Pons (tissue), 1 donor: ENCODE results near the gene NRP2.

Experiments
- DNase-seq: peaks from one replicate; pipeline ENCODE4 v3.0.0-alpha.2; 2016; ENCODE audit warnings: low spot score

Gene NRP2

DNA sequence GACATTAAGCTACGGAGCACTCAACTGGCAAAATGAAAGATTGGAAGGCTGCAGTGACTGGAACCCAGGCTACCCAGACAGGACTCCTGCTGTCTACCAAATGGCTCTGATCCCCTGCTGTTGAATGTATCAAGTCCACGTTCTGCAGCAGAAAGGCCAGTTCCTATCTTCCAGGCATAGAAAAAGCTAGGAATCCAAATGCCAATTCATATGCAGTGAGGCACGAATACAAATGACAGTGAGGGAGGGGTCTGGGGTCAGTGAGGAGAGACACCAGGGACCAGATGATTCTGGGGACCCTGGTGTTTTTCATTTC is 5.3 kb downstream of the NRP2 start:
- DNase-seq: no peak

DNA sequence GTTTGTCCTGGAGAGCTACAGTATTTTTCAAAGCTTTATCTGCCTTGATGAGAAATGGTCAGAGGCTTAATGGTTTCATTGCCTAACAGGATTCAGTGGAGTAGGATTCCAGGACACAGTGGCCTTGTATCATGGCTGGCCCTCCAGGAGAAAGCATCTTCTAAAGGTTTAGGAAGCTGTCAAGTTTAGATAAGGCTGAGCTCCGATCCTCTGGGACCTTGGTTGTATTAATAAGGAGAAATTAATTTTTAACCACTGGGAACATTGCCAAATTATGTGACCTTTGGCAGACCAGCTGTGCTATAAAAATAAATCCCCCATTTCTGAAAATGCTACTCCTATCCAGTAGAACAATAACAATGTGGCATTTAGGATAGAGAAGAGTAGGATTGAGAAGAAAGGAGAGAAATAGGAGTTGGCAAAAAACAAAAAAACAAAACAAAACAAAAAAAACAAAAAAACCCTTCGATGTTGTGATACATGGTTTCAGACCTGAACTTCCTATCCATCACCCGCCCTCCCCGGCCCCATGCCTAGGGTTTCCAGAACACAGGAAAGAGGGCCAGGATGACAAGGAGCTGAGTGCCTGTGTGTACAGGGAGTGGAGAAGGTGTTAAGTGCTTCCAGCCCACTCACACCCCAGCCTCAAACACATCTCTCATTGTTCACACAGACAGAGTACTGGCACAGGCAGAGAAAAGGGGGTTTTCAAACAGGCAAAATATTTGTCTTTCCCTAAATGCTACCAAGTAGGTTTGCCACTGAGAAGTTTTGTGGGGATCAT is 6.3 kb downstream of the NRP2 start:
- DNase-seq: no peak

DNA sequence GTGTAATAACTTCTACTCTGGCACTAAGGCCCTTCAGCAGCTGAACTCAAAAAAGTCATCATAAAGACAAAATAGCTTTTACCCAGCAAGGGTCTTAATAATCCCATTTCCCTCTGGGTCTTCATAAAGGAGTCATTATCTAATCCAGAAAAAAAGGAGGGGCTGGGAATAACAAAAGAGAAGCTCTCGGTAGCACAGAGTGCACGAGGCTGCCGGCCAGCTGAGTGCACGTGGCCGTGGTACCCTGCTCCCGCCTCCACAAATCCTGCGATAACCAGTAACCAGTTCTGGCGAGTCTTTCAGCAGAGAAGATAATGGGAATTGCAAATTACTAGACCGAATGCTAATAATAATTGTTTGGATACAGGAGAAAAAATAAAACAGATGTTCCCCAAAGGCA is 7.5 kb downstream of the NRP2 start:
- no peak for DNase-seq

DNA sequence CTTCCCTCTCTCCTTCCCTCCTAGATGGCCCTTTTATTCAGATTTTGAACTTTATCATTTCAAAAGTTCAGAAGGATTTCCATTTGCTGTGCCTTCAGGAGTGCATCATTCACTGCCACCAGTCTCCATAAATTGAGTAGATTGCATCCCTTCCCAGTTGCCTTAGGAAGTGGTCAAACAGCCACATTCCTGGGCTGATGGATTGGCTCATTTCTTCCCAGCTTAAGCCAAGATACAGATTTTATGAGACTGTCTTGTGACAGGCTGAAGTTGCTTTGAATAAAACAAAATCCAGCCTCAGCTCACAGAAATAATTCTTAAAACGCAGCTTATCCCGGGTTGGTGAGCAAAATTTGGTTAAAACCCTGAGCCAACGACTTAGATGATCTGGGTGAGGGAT is 9.8 kb downstream of the NRP2 start:
- DNase-seq: no peak

DNA sequence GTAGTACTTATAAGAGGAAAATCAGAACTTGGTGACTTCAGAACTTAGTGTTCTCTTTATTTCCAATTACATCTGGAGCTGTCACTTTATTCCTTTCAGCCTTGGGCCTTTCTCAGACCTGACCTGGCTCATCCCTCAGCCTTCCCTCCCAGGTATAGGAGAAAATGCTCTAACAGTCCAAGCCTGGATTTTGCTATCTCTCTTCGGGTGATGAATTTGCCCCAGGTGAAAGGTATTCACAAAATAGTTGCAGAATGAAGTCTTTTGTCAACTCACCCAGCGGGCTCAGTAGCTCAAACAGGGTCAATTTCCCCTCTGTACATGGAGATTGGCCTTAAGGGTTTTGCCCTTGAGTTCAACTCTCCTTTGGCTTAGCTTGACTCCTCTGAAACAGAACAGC is 12.0 kb downstream of the NRP2 start:
- DNase-seq: no peak

DNA sequence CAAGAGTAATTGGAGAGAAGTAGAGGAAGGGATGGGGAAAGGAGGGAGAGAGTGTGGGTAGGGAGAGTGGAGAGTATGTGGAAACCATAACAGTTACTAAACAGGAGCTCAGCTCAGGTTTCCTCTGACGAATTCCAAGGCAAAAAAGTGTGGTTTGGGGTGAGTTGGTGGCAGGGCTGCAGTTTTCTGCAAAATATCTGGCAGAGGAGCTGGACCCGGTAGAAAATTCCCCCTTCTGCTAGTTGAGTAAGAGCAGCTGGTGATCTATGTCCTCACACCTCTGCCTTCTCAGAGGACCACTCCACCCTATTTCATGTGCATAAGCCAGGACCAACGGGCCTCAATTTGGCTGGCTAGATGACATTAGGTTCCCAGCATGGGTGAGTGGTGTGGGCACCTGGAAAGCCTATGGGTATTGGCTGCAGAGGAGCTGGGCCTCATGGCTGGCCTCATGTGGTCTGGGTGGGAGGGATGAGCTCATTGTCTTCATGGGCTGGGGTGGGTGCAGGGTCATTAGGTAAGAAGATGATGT is 13.2 kb downstream of the NRP2 start:
- DNase-seq: no peak

DNA sequence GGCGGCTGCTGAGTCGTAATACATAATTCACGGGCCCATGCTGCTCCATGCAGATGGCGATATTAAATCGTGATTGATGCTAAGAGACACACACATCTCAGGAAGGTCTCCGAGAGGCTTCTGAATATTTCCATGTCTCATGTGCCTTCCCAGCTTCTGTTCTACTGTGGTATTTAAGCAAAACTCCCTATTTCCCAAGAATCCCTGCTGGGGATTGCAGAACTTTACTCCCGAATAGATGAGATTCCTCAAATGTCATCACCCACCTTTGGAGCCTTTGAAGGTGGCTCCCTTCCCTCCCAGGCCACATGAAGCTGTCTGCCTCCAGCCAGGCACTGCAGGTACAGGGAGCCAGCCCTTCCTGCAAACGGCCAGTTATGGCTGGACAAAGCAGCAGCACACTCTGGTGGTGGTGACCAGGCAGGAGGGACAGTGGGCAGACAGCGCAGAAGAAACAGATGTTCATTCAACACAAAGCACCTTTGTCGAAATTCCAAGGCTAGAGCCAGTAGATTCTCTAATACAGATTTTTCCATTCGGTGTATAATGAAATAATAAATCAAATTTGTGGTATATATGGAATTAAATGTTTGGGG is 14.1 kb downstream of the NRP2 start:
- DNase-seq: peak; percentile 76

DNA sequence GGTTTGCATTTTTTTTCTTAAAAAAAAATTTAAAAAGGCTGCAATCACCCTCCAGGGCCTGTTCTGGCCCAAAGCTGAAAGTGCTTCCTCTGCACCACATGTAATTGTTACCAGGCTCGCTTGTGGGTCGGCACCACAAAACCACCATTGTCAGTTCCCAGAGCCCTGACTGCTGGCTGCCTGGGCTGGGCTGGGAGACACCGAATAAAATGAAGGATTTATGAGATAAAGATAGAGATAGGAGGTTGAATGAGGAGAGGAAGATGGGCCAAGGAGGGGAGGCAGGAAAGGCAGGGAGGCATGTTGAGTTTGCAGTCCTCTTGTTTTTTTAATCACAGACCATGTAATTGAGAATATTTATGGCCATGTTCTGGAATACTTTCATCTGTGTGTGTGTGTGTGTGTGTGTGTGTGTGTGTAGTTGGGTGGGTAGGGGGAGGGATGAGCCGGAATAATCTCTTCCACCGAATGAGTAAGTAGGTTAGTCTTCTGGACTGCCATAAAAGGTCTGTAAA is 14.7 kb downstream of the NRP2 start:
- DNase-seq: no peak

DNA sequence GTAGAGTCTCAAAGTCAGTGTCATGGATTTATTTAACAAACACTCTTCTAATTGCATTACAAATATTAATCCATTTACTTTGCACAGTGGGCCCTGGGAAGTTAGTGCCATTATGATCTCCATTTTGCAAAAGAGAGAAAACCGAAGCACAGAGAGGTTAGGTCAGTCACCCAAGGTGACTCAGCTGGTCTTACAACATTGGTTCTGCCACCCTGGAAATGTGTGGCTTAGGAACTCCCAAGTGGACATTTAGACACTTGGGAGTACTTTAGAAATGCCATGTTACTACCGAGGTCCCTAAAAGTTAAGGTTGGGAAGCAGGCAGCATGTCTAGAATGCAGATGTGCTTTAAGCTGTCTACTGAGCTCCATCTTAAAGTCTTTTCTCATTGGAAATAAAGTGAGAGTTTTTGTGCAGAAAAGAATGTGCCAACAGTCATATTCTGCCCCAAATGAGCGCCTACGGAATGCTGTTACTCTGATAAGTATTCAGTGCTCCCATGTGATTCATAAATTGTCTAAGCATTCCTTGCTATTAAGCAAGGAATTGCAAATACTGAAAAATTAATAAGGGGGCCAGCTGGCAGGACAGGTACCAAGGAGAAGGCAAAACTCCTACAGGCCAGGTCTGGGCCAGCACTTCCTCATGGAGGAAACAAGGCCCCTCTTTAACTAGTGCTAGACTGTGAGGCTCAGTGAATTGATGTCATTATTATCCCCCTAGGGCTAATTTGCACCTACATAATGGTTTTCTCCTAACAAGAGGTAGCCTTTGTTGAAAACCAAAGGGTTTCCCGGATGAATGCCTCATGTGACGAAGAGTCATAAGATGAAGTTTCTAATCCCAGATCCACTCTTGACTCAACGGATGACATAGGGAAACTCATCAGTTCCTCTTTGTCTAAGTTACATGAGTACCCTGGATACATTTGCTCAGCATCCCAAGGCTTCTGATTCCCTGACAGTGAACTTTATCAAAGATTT is 16.3 kb downstream of the NRP2 start:
- DNase-seq: peak; percentile 71

DNA sequence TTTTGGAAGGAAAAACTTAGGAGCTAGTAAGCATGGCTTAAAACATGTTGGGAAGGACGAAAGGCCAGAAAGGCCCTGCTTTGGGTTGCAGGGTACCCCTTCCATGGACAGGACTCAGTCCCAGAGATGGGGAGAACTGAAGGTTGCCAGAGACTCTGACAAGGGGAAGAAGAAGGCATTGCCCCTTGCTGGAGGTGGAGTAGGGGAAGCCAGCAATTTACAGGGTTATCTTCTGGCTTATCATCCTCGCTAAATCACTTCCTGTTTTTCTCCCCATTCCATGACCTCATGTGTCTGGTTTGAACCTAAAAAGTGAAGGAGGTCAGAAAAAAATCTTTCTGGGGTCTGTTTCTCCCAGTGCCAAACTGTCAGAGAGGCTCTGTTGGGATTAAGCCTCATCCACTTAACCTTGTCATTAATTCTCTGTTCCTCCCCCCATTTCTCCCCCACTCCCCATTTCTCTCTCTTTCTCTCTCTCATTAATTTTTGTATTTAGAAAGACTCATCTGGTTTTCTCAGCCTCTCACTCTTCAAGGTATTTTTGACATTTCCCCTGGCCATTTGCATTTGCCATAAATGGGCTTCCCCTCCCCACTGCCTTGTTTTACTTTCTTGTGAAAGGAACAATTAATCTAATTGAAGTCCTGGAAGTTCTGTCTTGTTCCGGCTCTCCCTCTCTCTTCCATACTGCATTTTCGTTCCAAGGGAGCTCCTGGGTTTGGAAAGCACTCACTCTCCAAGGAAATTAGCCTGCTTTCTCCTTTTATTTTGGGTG is 17.4 kb downstream of the NRP2 start:
- no peak for DNase-seq

DNA sequence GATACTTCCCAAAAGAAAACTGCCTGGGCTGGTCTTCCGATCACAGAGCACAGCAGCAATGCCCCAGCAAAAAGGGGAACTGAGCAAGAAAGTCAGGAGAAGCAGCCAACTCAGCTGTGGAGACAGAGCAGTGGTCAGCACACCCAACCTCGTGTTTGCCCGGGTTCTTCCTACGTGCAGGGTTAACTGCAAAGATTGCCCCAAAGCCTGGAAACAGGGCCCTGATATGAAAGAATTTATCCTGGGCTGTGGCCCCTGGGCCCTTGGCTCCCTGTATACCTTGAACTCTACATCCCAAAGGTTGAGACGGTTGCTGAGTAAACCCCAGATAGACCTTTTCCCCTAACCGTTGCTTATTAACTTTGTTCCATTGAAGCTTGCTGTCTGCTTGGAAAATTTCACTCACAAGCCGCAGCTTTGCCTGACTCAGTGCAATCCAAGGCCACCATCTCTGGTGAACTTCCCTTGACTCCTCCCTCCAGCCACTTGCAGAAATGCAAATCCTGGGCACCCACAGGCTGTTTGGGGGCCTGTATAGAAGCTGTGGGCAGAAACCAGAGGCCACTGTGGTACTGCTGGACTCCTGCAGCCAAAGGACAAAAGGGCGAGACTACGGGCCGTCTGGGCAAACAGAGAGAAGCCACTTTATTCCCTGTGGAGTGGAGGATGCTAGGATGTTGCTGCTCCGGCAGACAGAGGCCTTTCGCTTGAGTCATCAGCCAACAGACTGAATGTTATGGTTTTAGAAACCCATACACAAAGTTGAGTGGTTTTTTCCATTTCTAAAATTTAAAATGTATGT is 18.2 kb downstream of the NRP2 start:
- DNase-seq: peak; percentile 69

DNA sequence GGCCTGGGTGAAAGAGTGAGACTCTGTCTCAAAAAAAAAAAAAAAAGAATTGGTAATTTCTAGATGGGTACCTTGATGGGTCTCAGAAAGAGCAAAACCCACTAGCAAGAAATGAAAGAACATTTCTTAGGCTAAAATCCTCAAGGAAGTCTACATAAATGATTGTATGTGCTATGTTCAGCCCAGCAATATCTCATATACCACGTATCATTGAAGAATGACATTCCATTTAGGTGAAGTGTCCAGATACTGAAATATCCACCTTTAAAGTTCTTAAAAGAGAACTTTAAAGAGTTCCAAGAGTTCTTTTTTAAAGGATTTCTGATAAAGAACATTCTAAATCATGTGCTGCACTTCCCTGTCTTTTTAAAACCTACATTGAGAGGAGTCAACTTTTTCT is 19.2 kb downstream of the NRP2 start:
- DNase-seq: no peak

DNA sequence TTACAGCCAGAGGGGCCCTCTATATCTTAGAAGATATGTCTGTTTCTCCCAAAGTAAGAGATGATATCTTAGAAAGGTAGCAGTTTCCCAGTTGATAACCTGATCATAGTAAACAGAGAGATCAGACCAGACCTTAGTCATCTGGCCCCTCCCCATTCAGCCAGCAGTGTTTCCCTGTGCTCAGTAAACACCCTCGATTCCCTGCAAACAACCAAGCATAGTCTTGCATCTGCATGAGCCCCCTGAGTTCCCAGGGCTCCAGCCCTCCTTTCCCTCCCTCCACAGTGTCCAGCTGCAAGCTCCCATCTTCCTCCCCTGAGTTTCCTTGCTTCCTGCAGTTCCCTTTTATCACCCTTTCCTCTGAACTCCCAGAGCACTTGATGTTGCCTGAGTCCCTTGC is 20.3 kb downstream of the NRP2 start:
- DNase-seq: no peak

DNA sequence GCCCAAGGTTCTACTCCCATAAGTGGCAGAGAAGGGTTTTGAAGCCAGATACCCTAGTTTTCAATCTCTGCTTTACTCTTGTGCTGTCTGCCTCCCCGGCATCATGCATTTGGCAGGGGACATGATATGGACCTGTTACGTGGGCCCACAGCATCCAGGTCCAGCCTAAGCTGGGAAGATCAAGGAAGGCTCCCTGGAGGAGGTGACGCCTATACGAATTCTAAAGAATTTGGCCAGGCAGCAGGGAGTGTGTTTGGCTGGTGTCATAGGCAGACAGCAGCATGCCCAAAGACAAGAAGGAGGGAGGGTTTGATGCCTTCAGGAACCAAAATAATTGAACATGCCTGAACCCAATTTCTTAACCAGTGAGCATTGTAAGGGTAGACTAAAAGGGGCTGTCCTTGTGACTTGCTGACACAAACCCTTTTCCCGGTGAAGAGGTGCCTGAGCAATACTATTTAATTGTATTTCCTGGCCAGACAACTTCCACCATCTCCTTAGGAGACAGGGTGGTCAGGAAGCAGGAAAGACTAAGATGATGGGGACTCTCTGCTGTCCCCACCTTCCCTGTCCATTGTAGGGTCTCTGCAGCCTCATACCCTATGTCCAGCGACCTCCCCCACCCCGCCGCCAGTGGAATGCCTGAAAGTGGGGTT is 21.3 kb downstream of the NRP2 start:
- no peak for DNase-seq

DNA sequence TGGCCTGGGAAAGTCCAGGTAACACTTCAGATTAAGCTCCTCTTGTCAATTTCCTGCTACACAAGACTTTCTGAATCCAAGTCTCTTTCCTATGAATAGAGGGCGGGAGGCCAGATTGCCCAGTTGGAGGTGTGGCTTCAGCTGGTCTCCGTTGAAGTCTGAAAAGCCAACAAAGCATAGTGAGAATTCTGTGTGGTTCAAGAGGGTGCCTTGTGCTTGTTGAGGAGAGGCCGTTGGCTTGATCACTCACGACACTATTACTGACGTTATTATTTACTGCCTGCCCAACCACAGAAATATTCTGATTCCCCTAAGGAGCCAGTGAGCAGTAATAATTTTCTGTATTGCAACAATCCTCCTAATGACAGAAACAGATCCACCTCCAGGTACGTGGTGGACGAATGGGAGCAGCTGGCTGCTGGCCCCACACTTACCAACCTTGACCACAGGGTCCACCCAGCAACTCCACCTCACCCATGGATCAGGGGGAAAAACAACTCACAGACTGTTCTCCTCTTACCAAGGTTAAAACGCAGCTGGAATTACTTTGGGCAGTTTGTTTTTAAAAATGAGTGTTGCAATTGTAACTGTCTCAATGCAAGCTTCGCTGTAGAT is 21.9 kb downstream of the NRP2 start:
- peak; percentile 64 for DNase-seq

DNA sequence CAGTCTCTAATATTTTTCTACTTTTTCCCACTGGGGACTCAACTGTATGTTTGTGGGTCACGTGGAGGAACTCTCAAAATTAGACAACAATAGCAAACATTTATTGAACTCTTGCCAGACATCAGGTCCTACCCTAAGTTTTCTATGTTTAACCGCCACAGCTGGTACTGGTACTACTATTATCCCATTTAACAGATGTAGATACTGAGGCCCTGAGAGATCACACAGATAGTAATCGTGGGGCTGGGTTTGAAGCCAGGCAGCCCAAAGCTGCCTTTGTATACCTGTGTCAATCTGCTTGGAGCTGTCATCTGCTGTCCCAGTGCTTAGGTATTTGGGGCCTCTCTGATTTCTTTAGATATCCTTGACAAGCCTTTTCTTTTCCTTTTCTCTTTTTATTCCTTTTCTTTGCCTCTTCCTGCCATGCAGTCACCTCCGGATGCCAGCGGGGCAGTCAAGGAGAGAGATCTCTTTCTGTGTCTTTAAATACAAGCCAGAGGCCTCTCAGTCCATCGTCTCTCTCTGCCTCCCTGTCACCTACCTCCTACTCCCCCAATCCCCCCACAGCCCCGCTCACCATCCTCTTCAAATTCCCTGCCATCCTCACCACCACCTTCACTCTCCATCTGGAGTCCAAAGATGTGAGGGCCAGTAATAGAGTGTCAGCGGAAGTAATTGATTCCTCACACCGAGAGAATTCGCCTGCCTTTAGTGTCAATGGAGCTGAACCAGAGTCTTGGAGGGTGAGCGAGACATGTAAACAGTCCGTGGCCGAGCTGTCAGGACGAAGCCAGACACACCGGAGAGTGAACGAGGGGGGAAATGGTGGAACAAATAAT is 23.4 kb downstream of the NRP2 start:
- no peak for DNase-seq

DNA sequence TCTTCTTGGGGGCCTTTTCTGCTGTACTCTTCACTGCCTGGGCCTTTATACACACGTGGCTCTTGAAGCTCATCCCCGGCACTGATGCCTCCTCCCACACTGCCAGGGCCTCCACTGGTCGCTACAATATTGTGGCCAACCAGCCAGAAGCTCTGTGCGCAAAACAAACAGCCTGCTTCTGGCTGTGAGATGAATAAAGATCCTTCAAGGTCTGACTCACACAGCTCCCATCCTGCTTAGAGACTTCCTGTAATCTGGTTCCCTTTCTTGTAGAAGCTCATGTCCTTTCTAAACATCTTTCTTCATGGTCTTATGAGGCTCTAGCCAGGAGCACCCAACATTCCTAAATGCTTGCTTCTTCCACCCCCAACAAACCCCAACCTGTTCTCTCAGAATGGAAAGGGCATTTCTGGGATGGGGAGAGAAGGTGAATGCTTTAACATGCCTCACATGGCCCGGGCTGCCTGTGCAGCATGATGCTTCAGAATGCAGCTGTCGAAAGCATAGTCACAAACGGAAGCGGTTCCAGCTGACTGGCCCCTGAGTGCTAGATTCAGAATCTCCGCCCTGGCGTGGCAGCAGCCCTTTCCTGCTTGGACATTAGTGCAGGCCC is 24.6 kb downstream of the NRP2 start:
- peak; percentile 75 for DNase-seq

DNA sequence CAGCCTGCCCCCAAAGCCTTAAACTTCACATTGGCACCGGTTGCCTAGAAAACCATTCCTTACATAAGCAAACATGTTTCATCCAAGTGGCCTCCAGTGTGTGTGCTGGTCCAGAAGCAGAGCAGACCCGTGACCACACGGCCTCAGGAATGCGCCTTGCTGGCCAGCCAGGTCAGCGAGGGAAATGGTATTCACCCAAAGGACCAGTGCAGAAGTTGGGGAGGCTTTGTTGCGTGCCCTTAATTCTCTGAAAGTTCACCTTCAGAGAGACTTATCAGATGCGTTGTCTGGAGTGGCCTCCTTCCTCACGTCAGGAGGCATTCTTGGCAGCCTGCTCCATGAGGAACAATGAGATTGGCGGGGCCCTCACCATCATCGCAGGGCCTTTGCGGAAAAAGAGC is 25.9 kb downstream of the NRP2 start:
- no peak for DNase-seq
